Neural progenitor cell (in vitro differentiated cells): Measurements from ENCODE around the gene EIF4A3. TPM values are rescaled to one million over a fixed set of nuclear protein-coding genes. Genes with fewer than 3 reads are reported as not detected.
"Not testable (repeated sequence)": the region's sequence is repeated elsewhere in the genome, so short reads cannot be mapped to it uniquely, and the experiment has no call there.

Source experiments
- DNase-seq: peaks from one replicate; pipeline ENCODE4 v3.0.0-alpha.2; 2016; ENCODE audit warnings: low spot score
- H2AFZ ChIP-seq: fragments of 200-600 bp; sonication (generic); replicated peaks from 2 replicates; pipeline ENCODE4 v1.6.1; 2016; ENCODE audit warnings: antibody characterized with exemption
- H3F3A ChIP-seq: fragments of 200-600 bp; sonication (generic); 2 replicates; pipeline ENCODE4 v1.6.1; 2016; ENCODE audit warnings: antibody characterized with exemption, low read depth
- H3K27ac ChIP-seq: fragments of 200-600 bp; sonication (generic); 2 replicates; pipeline ENCODE4 v1.5.1; 2016; ENCODE audit warnings: mild to moderate bottlenecking
- H3K27me3 ChIP-seq: fragments of 200-600 bp; sonication (generic); 2 replicates; pipeline ENCODE4 v1.6.1; 2016; ENCODE audit warnings: mild to moderate bottlenecking, moderate library complexity
- H3K36me3 ChIP-seq: fragments of 200-600 bp; sonication (generic); 2 replicates; pipeline ENCODE4 v1.5.1; 2016
- H3K4me1 ChIP-seq: fragments of 200-600 bp; sonication (generic); 2 replicates; pipeline ENCODE4 v1.6.1; 2016; ENCODE audit warnings: mixed run types
- H3K4me2 ChIP-seq: fragments of 200-600 bp; sonication (generic); 2 replicates; pipeline ENCODE4 v1.6.1; 2016
- H3K4me3 ChIP-seq: fragments of 200-600 bp; sonication (generic); 2 replicates; pipeline ENCODE4 v1.5.1; 2016
- H3K79me2 ChIP-seq: fragments of 200-600 bp; sonication (generic); 2 replicates; pipeline ENCODE4 v1.6.1; 2016; ENCODE audit warnings: low read depth
- H3K9ac ChIP-seq: fragments of 200-600 bp; sonication (generic); 2 replicates; pipeline ENCODE4 v1.6.1; 2016
- H3K9me3 ChIP-seq: fragments of 200-600 bp; sonication (generic); 2 replicates; pipeline ENCODE4 v1.5.1; 2016; ENCODE audit warnings: low read depth
- H4K20me1 ChIP-seq: fragments of 200-600 bp; sonication (generic); 2 replicates; pipeline ENCODE4 v1.6.1; 2016; ENCODE audit warnings: low read depth
- H3K27ac Mint-ChIP-seq: 3 replicates; pipeline ENCODE4 v1.8.0; 2021; ENCODE audit warnings: mixed read lengths
- H3K27me3 Mint-ChIP-seq: 2 replicates; pipeline ENCODE4 v1.8.0; 2022; ENCODE audit warnings: low read depth, mild to moderate bottlenecking, inconsistent platforms, moderate library complexity, mixed read lengths; ENCODE audit not compliant: insufficient read depth
- H3K36me3 Mint-ChIP-seq: 3 replicates; pipeline ENCODE4 v1.8.0; 2021; ENCODE audit warnings: mixed read lengths
- H3K4me1 Mint-ChIP-seq: 3 replicates; pipeline ENCODE4 v1.8.0; 2021; ENCODE audit warnings: mixed read lengths
- H3K4me3 Mint-ChIP-seq: 3 replicates; pipeline ENCODE4 v1.8.0; 2021; ENCODE audit warnings: mild to moderate bottlenecking, moderate library complexity, mixed read lengths
- H3K9me3 Mint-ChIP-seq: 3 replicates; pipeline ENCODE4 v1.8.0; 2020; ENCODE audit warnings: mixed read lengths
- EZH2 ChIP-seq: fragments of 200-600 bp; sonication (generic); IDR thresholded peaks from 2 replicates; pipeline ENCODE4 v1.6.1; 2017; ENCODE audit warnings: antibody characterized with exemption, mild to moderate bottlenecking, moderate library complexity
- EZH2phosphoT487 ChIP-seq: fragments of 200-600 bp; sonication (generic); IDR thresholded peaks from 2 replicates; pipeline ENCODE4 v1.6.1; 2017; ENCODE audit warnings: antibody characterized with exemption
- total RNA-seq: library from RNA; depleted of rRNA; stranded (reverse); fragments of >200 nt; gene quantifications from 2 replicates; pipeline ENCODE4 v1.2.3, GENCODE V29; 2015; ENCODE audit warnings: low replicate concordance
- TF ChIP-seq, protein P1 (sequence below): fragments of 200-600 bp; sonication (generic); IDR thresholded peaks from 2 replicates; pipeline ENCODE4 v1.5.1; 2017; ENCODE audit warnings: antibody characterized with exemption, mild to moderate bottlenecking

EIF4A3 gene
- total RNA-seq, 1 donor from 2014 or later: 102 TPM

DNA sequence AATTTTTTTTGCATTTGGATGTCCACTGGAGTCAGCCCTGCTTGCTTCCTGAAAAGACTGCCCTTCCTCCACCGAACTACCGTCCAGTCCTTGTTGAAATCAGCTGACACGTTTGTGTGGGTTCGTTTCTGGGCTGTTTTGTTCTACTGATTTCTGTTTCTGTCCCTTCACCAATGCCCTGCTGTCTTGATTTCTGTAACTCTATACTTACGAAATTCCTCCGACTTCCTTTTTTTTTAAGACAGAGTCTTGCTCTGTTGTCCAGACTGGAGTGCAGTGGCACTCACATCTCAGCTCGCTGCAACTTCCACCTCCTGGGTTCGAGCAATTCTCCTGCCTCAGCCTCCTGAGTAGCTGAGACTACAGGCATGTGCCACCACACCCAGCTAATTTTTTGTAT is 54.0 kb downstream of the EIF4A3 start:
- peaks cover 13% of the 10 kb centered on the region for H3K36me3 Mint-ChIP-seq

DNA sequence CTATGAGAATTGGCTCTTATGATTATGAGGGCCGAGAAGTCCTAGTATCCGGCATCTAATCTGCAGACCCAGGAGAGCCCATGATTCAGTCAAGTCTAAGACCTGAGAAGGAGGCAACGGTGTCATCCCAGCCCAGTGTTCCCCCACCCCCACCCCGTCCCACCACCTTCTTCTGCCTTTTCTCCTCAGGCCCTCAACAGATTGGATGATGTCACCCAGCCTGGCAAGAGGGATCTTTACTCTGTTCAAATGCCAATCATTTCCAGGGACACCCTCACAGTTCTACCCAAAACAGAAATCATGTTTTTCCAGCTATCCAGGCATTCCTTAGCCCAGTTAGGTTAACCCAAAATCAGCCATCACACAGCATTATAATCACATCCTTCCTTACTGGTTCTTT is 55.6 kb downstream of the EIF4A3 start:
- H3K4me1 Mint-ChIP-seq: no peaks in the 10 kb centered on the region
- H3K9me3 ChIP-seq: no peaks in the 10 kb centered on the region

More for the DNA sequence above, 54.0 kb downstream of the EIF4A3 start:
- no peak overlapping the region for H2AFZ ChIP-seq
- no peak overlapping the region for H3K27ac ChIP-seq
- H3K9me3 ChIP-seq: no peaks in the 10 kb centered on the region
- H3K27ac Mint-ChIP-seq: no peak overlapping the region
- DNase-seq: no peak
- no peak overlapping the region for H3K4me3 ChIP-seq
- H3K4me2 ChIP-seq: no peak overlapping the region
- no peaks in the 10 kb centered on the region for H4K20me1 ChIP-seq
- H3K4me1 Mint-ChIP-seq: peaks cover 6% of the 10 kb centered on the region
- H3K27me3 ChIP-seq: no peaks in the 10 kb centered on the region
- no peaks in the 10 kb centered on the region for H3K9me3 Mint-ChIP-seq
- no peaks in the 10 kb centered on the region for H3K79me2 ChIP-seq
- H3K4me1 ChIP-seq: no peaks in the 10 kb centered on the region
- TF ChIP-seq EZH2 (no peak), EZH2phosphoT487 (no peak)
- TF ChIP-seq, protein P1, sequence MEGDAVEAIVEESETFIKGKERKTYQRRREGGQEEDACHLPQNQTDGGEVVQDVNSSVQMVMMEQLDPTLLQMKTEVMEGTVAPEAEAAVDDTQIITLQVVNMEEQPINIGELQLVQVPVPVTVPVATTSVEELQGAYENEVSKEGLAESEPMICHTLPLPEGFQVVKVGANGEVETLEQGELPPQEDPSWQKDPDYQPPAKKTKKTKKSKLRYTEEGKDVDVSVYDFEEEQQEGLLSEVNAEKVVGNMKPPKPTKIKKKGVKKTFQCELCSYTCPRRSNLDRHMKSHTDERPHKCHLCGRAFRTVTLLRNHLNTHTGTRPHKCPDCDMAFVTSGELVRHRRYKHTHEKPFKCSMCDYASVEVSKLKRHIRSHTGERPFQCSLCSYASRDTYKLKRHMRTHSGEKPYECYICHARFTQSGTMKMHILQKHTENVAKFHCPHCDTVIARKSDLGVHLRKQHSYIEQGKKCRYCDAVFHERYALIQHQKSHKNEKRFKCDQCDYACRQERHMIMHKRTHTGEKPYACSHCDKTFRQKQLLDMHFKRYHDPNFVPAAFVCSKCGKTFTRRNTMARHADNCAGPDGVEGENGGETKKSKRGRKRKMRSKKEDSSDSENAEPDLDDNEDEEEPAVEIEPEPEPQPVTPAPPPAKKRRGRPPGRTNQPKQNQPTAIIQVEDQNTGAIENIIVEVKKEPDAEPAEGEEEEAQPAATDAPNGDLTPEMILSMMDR: no peak
- H3K4me3 Mint-ChIP-seq: no peak overlapping the region
- no peak overlapping the region for H3K9ac ChIP-seq
- peaks cover 9% of the 10 kb centered on the region for H3K27me3 Mint-ChIP-seq
- H3F3A ChIP-seq: no peaks in the 10 kb centered on the region
- H3K36me3 ChIP-seq: no peaks in the 10 kb centered on the region

DNA sequence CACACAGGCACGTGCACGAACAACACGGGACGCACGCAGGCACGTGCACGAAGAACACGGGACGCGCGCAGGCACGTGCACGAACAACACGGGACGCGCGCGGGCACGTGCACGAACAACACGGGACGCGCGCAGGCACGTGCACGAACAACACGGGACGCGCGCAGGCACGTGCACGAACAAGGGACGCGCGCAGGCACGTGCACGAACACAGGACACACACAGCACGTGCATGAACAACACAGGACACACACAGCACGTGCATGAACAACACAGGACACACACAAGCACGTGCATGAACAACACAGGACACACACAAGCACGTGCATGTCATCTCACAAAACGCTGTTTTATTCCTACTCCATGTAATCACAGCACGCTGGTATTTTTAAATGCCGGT is 56.8 kb downstream of the EIF4A3 start:
- not testable (repeated sequence) for H3K27ac ChIP-seq, H3K27me3 Mint-ChIP-seq, H3K4me1 Mint-ChIP-seq, DNase-seq, H3K27me3 ChIP-seq, H3K4me1 ChIP-seq, H3K9me3 ChIP-seq, H3K4me2 ChIP-seq, H3K4me3 ChIP-seq, H3F3A ChIP-seq, H3K27ac Mint-ChIP-seq, H3K36me3 ChIP-seq, H4K20me1 ChIP-seq, H3K79me2 ChIP-seq, H3K4me3 Mint-ChIP-seq, H2AFZ ChIP-seq, H3K9ac ChIP-seq, H3K9me3 Mint-ChIP-seq
- H3K36me3 Mint-ChIP-seq: peaks cover 15% of the 10 kb centered on the region

More for the DNA sequence above, 55.6 kb downstream of the EIF4A3 start:
- Histone ChIP-seq H3K4me3 (no peak overlapping the region), H3K4me2 (no peak overlapping the region), H3K79me2 (no peaks in the 10 kb centered on the region), H3K9ac (no peak overlapping the region), H3F3A (no peaks in the 10 kb centered on the region), H3K27me3 (no peaks in the 10 kb centered on the region), H2AFZ (no peak overlapping the region), H3K36me3 (no peaks in the 10 kb centered on the region), H4K20me1 (no peaks in the 10 kb centered on the region), H3K27ac (no peak overlapping the region), H3K4me1 (no peaks in the 10 kb centered on the region)
- peaks cover 15% of the 10 kb centered on the region for H3K36me3 Mint-ChIP-seq
- no peak overlapping the region for H3K4me3 Mint-ChIP-seq
- no peaks in the 10 kb centered on the region for H3K9me3 Mint-ChIP-seq
- TF ChIP-seq EZH2 (no peak), EZH2phosphoT487 (no peak)
- TF ChIP-seq, protein P1: no peak
- no peak for DNase-seq
- H3K27ac Mint-ChIP-seq: no peak overlapping the region
- peaks cover 2% of the 10 kb centered on the region for H3K27me3 Mint-ChIP-seq

DNA sequence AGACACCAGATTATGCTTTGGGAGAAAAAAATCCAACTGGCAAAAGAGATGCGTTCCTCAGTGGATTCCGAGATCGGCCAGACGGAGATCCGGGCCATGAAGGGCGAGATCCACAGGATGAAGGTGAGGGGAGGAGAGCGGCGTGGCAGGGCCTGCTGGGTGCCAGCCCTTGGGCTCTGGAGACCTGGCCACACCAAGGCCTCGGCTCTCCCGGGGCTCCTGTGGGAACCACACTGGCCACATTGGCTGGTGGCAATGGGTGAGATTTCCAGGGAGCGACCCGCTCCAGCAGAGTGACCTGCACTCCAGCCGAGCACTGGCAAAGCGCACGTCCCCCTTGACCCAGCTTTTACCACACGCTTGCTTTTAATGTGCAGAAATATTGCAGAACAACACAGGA is 57.2 kb downstream of the EIF4A3 start:
- no peaks in the 10 kb centered on the region for H4K20me1 ChIP-seq
- no peaks in the 10 kb centered on the region for H3K9me3 Mint-ChIP-seq
- H3K4me3 ChIP-seq: no peak overlapping the region
- no peaks in the 10 kb centered on the region for H3K79me2 ChIP-seq
- no peaks in the 10 kb centered on the region for H3K4me1 Mint-ChIP-seq
- no peaks in the 10 kb centered on the region for H3K9me3 ChIP-seq
- H3F3A ChIP-seq: no peaks in the 10 kb centered on the region
- no peak overlapping the region for H3K9ac ChIP-seq
- no peak overlapping the region for H3K27ac Mint-ChIP-seq
- TF ChIP-seq, protein P1: no peak
- TF ChIP-seq EZH2 (no peak), EZH2phosphoT487 (no peak)
- H3K4me3 Mint-ChIP-seq: no peak overlapping the region
- H3K36me3 ChIP-seq: no peaks in the 10 kb centered on the region
- peaks cover 15% of the 10 kb centered on the region for H3K36me3 Mint-ChIP-seq
- H3K4me2 ChIP-seq: no peak overlapping the region
- H3K4me1 ChIP-seq: no peaks in the 10 kb centered on the region
- no peak overlapping the region for H2AFZ ChIP-seq
- no peaks in the 10 kb centered on the region for H3K27me3 Mint-ChIP-seq
- H3K27me3 ChIP-seq: no peaks in the 10 kb centered on the region
- DNase-seq: no peak
- H3K27ac ChIP-seq: no peak overlapping the region
